ENCODE measurements around the gene RTN4RL1.
A peak's percentile ranks its signal among the peaks of the same experiment; 100 is the strongest.

Gene RTN4RL1

GRCh38 chr17:1999557-2000251 is 25.4 kb downstream of the RTN4RL1 start:
- Histone ChIP-seq H3K4me1 (ENCODE audit: control insufficient read depth, insufficient read depth, low read length, poor library complexity, severe bottlenecking) (no peaks in the 10 kb centered on the region), H3K36me3 (ENCODE audit: control insufficient read depth, insufficient read depth, low read length) (no peaks in the 10 kb centered on the region), H3K9me3 (ENCODE audit: control insufficient read depth, low read length) (no peaks in the 10 kb centered on the region), H3K27ac (ENCODE audit: insufficient read depth, low read length, poor library complexity, severe bottlenecking) (no peak overlapping the region), H3K4me3 (ENCODE audit: insufficient read depth, low read depth, low read length, poor library complexity, severe bottlenecking) (no peak overlapping the region), H3K27me3 (replicated peaks; ENCODE audit: control insufficient read depth, insufficient read depth, low read length, poor library complexity, severe bottlenecking) (peaks cover 8% of the 10 kb centered on the region)
- DNase-seq = no peak

GRCh38 chr17:1997927-1998742 is 27.0 kb downstream of the RTN4RL1 start:
- H3K4me1 ChIP-seq (ENCODE audit: control insufficient read depth, insufficient read depth, low read length, poor library complexity, severe bottlenecking) = no peaks in the 10 kb centered on the region
- no peaks in the 10 kb centered on the region for H3K9me3 ChIP-seq (ENCODE audit: control insufficient read depth, low read length)
- no peak for DNase-seq
- H3K27ac ChIP-seq (ENCODE audit: insufficient read depth, low read length, poor library complexity, severe bottlenecking) = no peak overlapping the region
- H3K36me3 ChIP-seq (ENCODE audit: control insufficient read depth, insufficient read depth, low read length) = no peaks in the 10 kb centered on the region
- peak overlapping the region; percentile 29 for H3K4me3 ChIP-seq (ENCODE audit: insufficient read depth, low read depth, low read length, poor library complexity, severe bottlenecking)
- H3K27me3 ChIP-seq (replicated peaks; ENCODE audit: control insufficient read depth, insufficient read depth, low read length, poor library complexity, severe bottlenecking) = peaks cover 8% of the 10 kb centered on the region

GRCh38 chr17:1997289-1997926 is 27.7 kb downstream of the RTN4RL1 start:
- H3K27me3 ChIP-seq (replicated peaks; ENCODE audit: control insufficient read depth, insufficient read depth, low read length, poor library complexity, severe bottlenecking) = peaks cover 8% of the 10 kb centered on the region
- H3K27ac ChIP-seq (ENCODE audit: insufficient read depth, low read length, poor library complexity, severe bottlenecking) = no peak overlapping the region
- H3K4me3 ChIP-seq (ENCODE audit: insufficient read depth, low read depth, low read length, poor library complexity, severe bottlenecking) = no peak overlapping the region
- no peaks in the 10 kb centered on the region for H3K36me3 ChIP-seq (ENCODE audit: control insufficient read depth, insufficient read depth, low read length)
- no peaks in the 10 kb centered on the region for H3K4me1 ChIP-seq (ENCODE audit: control insufficient read depth, insufficient read depth, low read length, poor library complexity, severe bottlenecking)
- H3K9me3 ChIP-seq (ENCODE audit: control insufficient read depth, low read length) = no peaks in the 10 kb centered on the region
- DNase-seq = no peak

- H3K36me3 ChIP-seq (ENCODE audit: control insufficient read depth, insufficient read depth, low read length) = no peaks in the 10 kb centered on the region
- no peaks in the 10 kb centered on the region for H3K9me3 ChIP-seq (ENCODE audit: control insufficient read depth, low read length)
- no peak for DNase-seq
- H3K4me1 ChIP-seq (ENCODE audit: control insufficient read depth, insufficient read depth, low read length, poor library complexity, severe bottlenecking) = no peaks in the 10 kb centered on the region
- H3K4me3 ChIP-seq (ENCODE audit: insufficient read depth, low read depth, low read length, poor library complexity, severe bottlenecking) = no peak overlapping the region
- peaks cover 8% of the 10 kb centered on the region for H3K27me3 ChIP-seq (replicated peaks; ENCODE audit: control insufficient read depth, insufficient read depth, low read length, poor library complexity, severe bottlenecking)
- no peak overlapping the region for H3K27ac ChIP-seq (ENCODE audit: insufficient read depth, low read length, poor library complexity, severe bottlenecking)
Observed at GRCh38 chr17:1996800-1997288, 28.3 kb downstream of the RTN4RL1 start.

- Histone ChIP-seq H3K36me3 (ENCODE audit: control insufficient read depth, insufficient read depth, low read length) (no peaks in the 10 kb centered on the region), H3K4me3 (ENCODE audit: insufficient read depth, low read depth, low read length, poor library complexity, severe bottlenecking) (no peak overlapping the region), H3K4me1 (ENCODE audit: control insufficient read depth, insufficient read depth, low read length, poor library complexity, severe bottlenecking) (no peaks in the 10 kb centered on the region), H3K27me3 (replicated peaks; ENCODE audit: control insufficient read depth, insufficient read depth, low read length, poor library complexity, severe bottlenecking) (peaks cover 8% of the 10 kb centered on the region), H3K27ac (ENCODE audit: insufficient read depth, low read length, poor library complexity, severe bottlenecking) (no peak overlapping the region), H3K9me3 (ENCODE audit: control insufficient read depth, low read length) (no peaks in the 10 kb centered on the region)
- DNase-seq = no peak
Observed at GRCh38 chr17:1995907-1996799, 29.0 kb downstream of the RTN4RL1 start.

GRCh38 chr17:1995321-1995892 is 29.7 kb downstream of the RTN4RL1 start:
- Histone ChIP-seq H3K27me3 (replicated peaks; ENCODE audit: control insufficient read depth, insufficient read depth, low read length, poor library complexity, severe bottlenecking) (peaks cover 8% of the 10 kb centered on the region), H3K4me3 (ENCODE audit: insufficient read depth, low read depth, low read length, poor library complexity, severe bottlenecking) (no peak overlapping the region), H3K36me3 (ENCODE audit: control insufficient read depth, insufficient read depth, low read length) (no peaks in the 10 kb centered on the region), H3K4me1 (ENCODE audit: control insufficient read depth, insufficient read depth, low read length, poor library complexity, severe bottlenecking) (no peaks in the 10 kb centered on the region), H3K27ac (ENCODE audit: insufficient read depth, low read length, poor library complexity, severe bottlenecking) (no peak overlapping the region), H3K9me3 (ENCODE audit: control insufficient read depth, low read length) (no peaks in the 10 kb centered on the region)
- DNase-seq = no peak

GRCh38 chr17:1994707-1995106 is 30.4 kb downstream of the RTN4RL1 start:
- Histone ChIP-seq H3K9me3 (ENCODE audit: control insufficient read depth, low read length) (no peaks in the 10 kb centered on the region), H3K4me1 (ENCODE audit: control insufficient read depth, insufficient read depth, low read length, poor library complexity, severe bottlenecking) (no peaks in the 10 kb centered on the region), H3K27ac (ENCODE audit: insufficient read depth, low read length, poor library complexity, severe bottlenecking) (no peak overlapping the region), H3K36me3 (ENCODE audit: control insufficient read depth, insufficient read depth, low read length) (no peaks in the 10 kb centered on the region), H3K27me3 (replicated peaks; ENCODE audit: control insufficient read depth, insufficient read depth, low read length, poor library complexity, severe bottlenecking) (peaks cover 8% of the 10 kb centered on the region), H3K4me3 (ENCODE audit: insufficient read depth, low read depth, low read length, poor library complexity, severe bottlenecking) (no peak overlapping the region)
- DNase-seq = no peak

GRCh38 chr17:1992541-1992940 is 32.6 kb downstream of the RTN4RL1 start:
- no peaks in the 10 kb centered on the region for H3K27me3 ChIP-seq (replicated peaks; ENCODE audit: control insufficient read depth, insufficient read depth, low read length, poor library complexity, severe bottlenecking)
- no peaks in the 10 kb centered on the region for H3K36me3 ChIP-seq (ENCODE audit: control insufficient read depth, insufficient read depth, low read length)
- H3K27ac ChIP-seq (ENCODE audit: insufficient read depth, low read length, poor library complexity, severe bottlenecking) = no peak overlapping the region
- DNase-seq = no peak
- no peak overlapping the region for H3K4me3 ChIP-seq (ENCODE audit: insufficient read depth, low read depth, low read length, poor library complexity, severe bottlenecking)
- no peaks in the 10 kb centered on the region for H3K9me3 ChIP-seq (ENCODE audit: control insufficient read depth, low read length)
- H3K4me1 ChIP-seq (ENCODE audit: control insufficient read depth, insufficient read depth, low read length, poor library complexity, severe bottlenecking) = no peaks in the 10 kb centered on the region

- no peaks in the 10 kb centered on the region for H3K9me3 ChIP-seq (ENCODE audit: control insufficient read depth, low read length)
- H3K4me1 ChIP-seq (ENCODE audit: control insufficient read depth, insufficient read depth, low read length, poor library complexity, severe bottlenecking) = no peaks in the 10 kb centered on the region
- no peak overlapping the region for H3K4me3 ChIP-seq (ENCODE audit: insufficient read depth, low read depth, low read length, poor library complexity, severe bottlenecking)
- no peaks in the 10 kb centered on the region for H3K27me3 ChIP-seq (replicated peaks; ENCODE audit: control insufficient read depth, insufficient read depth, low read length, poor library complexity, severe bottlenecking)
- no peaks in the 10 kb centered on the region for H3K36me3 ChIP-seq (ENCODE audit: control insufficient read depth, insufficient read depth, low read length)
- no peak for DNase-seq
- no peak overlapping the region for H3K27ac ChIP-seq (ENCODE audit: insufficient read depth, low read length, poor library complexity, severe bottlenecking)
Observed at GRCh38 chr17:1989135-1989534, 36.0 kb downstream of the RTN4RL1 start.
